GM19395 (cell line): ENCODE measurements around the gene PAK4.

Experiments used
- ATAC-seq: cut with Tn5 transposase; IDR thresholded peaks from one replicate; pipeline ENCODE4 v1.9.1; 2021; ENCODE audit warnings: mild to moderate bottlenecking, moderate library complexity; ENCODE audit not compliant: unreplicated experiment

Gene PAK4

DNA sequence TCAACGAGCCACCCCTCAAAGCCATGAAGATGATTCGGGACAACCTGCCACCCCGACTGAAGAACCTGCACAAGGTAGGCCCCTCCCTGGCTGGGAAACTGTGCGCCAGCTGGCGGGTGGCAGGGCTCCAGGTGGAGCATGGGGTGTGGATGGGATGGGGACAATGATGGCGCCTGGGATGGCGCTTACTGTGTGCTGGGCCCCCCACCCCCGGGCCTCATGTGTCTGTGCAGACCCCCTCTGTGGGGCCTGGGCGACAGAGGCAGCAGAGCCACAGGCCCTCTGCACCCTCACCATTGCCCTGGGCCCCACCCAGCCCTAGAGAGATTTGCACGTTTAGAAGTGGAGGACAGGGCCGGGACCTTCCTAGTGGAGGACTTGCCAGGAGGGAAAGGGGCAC lies 52.1 kb downstream of the PAK4 start:
- ATAC-seq = no peak

DNA sequence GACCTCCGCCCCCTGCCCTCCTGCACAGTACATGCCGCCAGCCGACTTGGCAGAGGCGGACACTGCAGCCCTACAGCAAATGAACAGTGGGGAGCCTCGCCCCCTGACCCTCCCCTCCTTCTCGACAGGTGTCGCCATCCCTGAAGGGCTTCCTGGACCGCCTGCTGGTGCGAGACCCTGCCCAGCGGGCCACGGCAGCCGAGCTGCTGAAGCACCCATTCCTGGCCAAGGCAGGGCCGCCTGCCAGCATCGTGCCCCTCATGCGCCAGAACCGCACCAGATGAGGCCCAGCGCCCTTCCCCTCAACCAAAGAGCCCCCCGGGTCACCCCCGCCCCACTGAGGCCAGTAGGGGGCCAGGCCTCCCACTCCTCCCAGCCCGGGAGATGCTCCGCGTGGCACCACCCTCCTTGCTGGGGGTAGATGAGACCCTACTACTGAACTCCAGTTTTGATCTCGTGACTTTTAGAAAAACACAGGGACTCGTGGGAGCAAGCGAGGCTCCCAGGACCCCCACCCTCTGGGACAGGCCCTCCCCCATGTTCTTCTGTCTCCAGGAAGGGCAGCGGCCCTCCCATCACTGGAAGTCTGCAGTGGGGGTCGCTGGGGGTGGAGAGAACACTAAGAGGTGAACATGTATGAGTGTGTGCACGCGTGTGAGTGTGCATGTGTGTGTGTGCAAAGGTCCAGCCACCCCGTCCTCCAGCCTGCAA lies 52.9 kb downstream of the PAK4 start:
- ATAC-seq = no peak

DNA sequence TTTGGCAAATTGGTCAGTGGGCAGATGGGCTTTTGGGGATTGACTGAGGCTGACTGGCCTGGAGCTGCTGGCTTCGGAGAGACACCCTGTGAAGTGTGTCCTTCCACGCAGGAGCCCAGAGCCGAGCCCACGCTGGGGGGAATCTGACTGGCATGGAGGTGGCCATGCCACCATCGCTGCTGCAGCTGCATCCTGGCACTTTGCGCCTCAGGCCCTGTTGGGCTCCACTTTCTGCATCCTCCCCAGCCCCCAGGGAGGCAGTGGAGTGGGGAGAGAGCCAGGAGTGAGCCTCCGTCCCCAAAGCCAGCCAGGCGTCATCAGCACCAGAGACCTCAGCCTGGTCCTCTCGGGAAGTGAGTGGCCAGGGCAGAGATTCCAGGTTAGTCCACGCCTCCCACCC lies 54.2 kb downstream of the PAK4 start:
- no peak for ATAC-seq

DNA sequence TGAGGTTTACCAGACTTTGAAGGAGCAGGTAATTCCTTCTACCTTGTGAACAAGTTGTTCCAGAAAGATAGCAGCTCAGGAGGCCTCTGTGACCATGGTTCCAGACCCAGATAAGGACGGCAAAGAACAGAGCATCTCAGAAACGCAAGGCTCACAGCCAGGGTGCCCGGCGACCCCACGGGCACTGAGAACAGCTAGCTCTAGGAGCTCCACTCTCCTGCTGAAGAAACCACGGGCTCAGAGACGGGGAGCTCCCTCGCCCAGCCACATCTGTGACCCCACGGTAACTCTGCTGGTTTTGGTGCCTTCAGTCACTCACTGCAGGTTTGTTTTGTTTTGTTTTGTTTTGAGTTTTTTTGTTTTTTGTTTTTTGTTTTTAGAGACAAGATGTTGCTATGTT lies 55.2 kb downstream of the PAK4 start:
- ATAC-seq = no peak

DNA sequence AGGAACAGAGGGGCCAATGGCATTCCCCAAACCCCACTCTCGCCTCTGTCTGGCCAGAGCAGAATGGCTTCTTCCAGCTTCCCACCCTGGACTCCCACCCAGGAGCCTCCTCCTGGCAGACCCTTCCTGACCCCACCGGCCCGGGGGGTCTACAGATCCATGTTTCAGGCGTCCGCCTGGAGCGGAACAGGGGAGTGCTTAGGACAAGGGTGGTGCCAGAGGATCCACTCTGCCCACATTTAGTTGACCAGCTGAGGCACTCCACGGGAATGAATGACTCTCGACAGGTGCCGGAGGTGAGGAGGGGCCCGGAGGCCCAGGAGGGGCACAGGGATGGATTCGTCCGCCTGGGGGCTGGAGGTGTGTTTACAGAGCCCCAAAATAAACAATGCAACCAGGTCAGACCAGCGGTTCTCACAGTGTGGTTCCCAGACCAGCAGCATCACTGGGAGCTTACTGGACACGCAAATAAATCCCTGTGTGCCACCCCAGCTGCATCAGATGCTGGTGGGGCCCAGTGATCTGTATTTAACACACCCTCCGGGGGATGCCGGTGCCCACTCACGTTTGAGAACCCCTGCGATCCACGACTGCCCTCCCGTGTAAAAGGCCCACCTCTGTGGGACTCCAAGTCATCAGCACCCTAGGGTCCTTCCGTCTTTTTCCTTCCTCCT lies 56.1 kb downstream of the PAK4 start:
- ATAC-seq = no peak

DNA sequence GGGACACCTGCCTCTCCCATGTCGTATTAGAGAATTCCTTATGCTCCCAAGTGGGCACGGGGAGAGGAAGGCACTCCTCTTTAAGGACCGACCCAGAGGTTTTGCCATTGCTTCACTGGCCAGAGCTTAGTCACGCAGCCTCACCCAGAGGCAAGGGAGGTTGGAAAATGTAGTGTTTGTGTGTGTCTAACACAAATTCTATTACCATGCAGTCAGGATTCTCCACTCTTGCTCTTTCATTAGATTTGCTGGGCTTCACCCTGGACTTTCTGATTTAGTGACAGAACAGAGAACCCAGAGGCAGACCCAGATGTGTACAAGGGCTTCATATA lies 56.6 kb downstream of the PAK4 start:
- no peak for ATAC-seq

DNA sequence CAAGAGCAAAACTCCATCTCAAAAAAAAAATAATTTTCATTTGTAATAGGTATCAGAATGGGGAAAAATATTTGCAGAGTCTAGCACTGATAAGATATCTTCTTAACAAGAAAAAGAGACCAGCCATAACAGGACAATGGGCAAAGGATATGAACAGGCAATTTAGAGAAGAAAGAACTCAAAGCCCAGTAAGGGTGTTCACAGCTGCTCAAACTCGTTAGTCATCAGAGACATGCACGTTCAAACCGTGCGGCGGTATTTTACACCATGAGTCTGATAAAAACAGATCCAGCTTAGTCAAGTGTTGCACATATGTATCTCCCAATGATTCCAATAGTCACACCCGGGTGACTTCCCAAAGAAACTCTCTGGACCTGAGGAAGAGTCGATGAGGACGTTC lies 57.5 kb downstream of the PAK4 start:
- ATAC-seq = no peak

DNA sequence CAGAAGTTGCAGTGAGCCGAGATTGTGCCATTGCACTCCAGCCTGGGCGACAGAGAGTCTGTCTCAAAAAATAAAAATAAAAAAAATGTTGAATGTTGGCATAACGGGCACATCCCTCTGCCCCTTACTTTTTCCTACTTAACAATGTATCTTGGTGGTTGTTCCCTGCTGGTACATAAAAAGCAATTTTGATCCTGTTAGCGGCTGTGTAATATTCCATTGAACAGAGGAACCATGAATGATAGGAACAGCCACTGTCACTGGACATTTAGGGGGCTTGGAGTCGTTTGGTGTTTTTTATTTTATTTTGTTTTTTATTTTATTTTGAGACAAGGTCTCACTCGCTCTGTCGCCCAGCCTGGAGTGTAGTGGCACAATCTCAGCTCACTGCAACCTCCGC lies 60.8 kb downstream of the PAK4 start:
- no peak for ATAC-seq

DNA sequence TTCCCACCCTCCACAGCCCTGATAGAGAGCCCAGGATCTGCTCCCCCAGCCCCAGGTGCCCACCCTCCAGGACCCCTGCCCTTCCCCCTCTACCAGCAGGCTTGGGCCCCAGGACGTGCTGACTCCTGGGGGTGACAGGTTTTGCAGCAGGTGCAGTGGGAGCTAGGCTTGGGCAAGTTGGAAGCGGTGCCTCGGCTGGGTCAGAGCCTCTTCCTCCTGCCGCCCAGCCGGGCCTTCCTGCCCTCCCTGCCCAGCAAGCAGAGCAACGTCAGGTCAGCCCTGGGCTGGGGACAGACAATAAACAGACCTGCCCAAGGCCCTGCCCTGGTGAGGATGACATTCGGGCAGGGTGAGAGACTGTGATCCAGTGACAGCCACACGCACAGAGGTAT lies 62.0 kb downstream of the PAK4 start:
- no peak for ATAC-seq

DNA sequence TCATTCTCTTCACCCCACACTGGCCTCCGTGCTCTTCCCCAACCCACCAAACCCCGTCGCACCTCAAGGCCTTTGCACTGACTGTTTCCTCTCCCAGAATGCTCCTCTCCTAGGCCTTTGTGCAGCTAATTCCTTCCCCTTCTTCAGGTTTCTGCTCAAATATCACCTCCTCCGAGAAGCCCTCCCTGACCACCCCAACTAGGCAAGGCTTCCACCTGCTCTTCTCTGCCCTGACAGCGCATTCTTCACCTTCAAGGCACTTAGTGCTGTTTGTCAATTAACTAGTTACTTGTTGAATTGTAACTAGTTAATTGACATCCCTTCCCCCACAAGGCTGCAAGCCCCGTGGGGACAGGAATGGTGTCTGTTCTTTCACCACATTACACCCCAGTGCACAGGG lies 63.4 kb downstream of the PAK4 start:
- ATAC-seq = no peak

DNA sequence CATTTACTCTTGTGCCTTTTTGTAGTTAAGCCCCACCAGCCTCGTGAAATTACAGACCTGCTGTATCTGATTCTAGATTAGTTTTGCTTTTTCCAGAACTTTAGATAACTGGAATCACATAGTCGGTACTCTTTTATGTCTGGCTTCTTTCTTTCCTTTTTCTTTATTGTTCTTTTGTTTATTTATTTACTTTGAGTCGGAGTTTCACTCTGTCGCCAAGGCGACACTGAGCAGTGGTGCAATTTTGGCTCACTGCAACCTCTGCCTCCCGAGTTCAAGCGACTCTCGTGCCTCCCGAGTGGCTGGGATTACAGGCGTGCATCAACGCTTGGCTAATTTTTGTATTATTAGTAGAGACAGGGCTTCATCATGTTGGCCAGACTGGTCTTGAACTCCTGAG lies 65.2 kb downstream of the PAK4 start:
- no peak for ATAC-seq

DNA sequence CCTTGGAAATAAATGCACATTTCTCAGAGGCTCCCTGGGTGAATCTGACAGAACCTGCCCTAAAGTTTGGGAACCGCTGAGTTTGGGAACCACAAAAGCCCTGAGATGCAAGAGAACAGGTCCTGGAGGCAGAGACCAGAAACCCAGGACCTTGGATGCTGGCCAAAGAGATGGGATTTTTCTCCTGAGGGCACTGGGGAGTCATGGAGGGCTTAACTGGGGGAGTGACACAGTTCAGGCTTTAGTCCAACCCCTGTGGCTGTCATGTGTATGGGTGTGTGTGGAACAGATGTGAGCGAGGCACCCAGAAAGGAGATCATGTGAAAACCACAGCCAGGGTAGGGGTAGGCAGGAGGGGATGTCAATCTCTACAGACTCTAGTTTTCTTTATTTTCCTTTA lies 67.3 kb downstream of the PAK4 start:
- ATAC-seq = no peak

DNA sequence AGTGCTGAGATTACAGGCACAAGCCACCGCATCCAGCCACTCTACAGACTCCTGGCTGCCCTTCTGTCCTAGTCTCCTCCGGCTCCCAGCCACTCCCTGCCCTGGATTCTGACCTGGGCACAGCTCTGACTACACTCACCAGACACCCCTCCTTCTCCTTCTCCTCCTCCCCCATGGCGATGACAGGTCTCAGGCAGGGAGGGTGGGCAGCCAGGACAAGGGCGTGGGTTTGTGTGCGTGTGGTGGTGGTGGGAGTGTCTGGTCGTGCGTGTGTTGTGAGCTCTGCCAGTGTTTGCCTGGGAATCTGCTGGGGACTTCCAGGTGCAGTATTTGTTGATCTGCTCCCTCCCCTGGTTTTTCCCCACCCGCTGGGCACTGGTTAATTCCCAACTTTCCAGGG lies 68.2 kb downstream of the PAK4 start:
- ATAC-seq = no peak

DNA sequence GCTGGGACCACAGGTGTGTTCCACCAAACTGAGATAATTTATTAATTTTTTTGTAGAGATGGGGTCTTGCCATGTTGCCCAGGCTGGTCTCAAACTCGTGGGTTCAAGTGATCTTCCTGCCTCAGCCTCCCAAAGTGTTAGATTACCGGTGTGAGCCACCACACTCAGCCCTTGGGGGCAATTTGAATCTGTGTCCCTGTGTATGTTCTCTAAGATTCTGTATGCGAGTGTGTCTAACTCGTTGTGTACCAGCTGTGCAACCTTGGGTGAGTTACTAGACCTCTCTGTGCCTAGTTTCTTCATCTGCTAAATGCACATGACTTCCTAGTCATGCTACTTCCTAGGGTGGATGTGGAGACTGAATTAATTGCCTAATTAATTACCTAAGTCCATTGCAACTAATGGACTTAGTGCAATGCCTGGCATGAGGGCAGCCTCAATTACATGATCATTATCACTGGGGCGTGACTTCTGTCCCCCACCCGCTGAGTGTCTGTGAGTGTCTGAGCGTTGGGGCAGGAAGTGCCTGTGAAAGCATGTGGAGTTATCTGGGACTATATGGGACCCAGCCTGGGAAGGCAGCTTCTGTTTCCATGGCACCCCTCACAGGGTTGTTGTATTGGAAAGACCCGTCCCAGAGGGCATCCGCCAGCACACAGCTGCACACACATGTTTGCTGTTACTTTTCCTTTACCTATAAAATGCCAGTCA lies 69.4 kb downstream of the PAK4 start:
- no peak for ATAC-seq

DNA sequence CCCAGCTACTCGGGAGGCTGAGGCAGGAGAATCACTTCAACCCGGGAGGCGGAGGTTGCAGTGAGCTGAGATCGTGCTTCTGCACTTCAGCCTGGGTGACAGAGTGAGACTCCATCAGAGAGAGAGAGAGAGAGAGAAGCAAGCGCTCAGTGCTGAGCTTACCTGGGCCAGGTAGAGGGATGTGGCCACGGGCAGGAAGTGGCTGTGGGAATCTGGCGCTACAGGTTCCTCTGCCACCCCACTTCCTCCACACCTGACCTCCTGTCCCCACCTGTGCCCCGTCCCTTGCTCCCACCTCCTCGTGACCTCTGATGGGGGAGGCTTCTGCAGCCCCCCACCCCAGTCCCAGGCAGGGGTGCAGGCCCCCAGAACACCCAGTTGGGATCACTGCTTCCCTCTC lies 70.2 kb downstream of the PAK4 start:
- ATAC-seq = no peak

DNA sequence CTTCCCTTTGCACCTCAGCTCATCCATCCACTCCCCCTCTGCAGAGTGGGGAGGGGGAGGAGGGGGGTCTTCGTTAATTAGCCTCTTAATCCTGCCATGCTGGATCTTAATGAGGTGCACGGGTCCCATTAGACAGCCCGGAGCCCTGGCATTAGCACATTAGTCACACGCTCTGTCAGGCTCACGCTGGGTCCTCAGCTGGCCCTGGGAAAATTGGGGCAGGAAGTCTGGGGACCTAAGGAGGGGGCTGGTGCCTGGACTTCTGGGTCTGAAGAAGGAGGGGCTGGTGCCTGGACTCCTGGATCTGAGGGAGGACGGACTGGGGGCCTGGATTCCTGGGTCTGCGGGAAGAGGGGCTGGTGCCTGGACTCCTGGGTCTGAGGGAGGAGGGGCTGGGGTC lies 70.7 kb downstream of the PAK4 start:
- ATAC-seq = no peak

DNA sequence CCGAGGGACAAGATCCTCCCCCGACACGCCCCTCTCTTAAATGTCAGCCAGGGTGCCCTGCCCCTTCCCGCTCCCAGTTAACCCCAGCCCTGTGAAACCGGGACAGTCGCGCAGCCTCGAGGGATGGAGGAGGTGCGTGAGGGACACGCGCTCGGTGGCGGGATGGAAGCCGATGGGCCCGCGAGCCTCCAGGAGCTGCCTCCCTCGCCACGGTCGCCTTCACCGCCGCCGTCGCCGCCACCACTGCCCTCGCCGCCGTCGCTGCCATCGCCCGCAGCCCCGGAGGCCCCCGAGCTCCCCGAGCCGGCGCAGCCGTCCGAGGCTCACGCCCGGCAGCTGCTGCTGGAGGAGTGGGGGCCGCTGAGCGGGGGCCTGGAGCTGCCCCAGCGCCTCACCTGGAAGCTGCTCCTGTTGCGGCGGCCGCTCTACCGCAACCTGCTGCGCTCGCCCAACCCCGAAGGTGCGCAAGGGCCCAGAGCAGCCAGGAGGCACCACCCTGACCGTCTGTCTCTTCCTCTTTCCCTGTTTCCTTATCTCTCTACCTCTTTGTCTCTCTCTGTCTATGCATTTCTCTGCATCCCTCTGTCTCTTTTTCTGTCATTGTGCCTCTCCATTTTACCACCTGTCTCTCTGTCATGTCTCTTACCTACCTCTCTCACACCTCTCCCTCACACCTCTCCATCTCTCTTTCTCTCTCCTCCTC lies 71.4 kb downstream of the PAK4 start, which contains the start of gene NCCRP1:
NCCRP1 (plus strand) TSS at position 105 of the 703 bp plus-strand sequence; CDS start at position 124, 19 bp downstream.
- no peak for ATAC-seq

DNA sequence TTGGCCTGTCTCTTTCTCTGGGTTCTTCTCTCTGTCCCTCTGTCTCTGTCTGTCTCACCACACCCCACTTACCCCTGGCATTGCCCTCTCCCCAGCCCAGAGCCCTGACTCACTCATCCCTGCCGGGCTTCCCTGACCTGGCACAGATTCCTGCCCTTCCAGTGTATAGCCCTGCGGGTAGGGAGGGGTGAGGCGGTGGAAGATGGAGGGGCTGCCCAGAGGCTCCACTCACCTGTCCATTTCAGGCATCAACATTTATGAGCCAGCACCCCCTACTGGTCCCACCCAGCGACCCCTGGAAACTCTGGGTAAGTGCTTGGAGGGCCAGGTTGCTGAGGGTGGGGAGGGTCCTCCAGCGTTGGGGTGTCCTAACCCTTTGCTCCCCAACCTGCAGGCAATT lies 72.2 kb downstream of the PAK4 start:
- ATAC-seq = no peak

DNA sequence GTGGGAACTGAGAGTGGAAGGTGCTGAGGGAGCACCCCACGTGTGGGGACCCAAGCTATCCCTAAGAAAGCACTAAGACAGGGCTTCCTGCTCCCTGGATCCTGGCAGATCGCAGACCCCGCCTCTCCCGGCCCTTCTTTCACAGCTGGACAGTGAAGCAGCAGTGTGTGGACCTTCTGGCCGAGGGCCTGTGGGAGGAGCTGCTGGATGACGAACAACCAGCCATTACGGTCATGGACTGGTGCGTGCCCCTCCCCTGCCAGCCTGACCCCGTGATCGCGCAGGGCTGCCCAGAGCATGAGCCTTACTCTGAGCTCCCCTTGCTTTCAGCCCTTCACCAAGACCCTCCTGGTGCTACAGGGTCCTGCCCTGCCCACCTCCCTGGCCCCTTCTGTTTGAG lies 73.4 kb downstream of the PAK4 start:
- ATAC-seq = no peak

DNA sequence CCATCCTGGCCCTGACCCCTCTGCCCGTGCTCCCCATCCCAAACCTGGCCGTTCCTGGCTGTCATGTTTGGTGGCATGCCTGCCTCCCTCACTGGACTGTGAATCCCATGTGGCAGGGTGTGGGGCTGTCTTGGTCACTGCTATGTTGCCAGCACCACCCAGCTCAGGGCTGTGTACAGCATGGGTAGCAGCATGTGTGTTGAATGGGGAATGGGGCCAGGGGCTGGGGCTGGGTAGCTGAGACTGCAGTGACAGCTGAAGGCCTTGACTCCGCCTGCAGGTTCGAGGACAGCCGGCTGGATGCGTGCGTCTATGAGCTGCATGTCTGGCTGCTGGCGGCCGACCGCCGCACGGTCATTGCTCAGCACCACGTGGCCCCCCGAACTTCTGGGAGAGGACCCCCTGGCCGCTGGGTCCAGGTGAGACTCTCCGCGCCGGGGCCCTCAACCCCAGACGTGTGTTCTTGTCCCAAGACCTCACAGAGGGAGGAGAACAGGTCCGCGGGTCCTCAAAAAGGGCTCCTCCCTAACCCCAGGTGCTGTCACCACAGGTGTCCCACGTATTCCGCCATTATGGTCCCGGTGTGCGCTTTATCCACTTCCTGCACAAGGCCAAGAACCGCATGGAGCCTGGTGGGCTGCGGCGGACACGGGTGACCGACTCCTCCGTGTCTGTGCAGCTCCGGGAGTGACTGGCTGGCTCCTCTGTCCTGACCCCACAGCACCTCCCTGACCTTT lies 74.6 kb downstream of the PAK4 start:
- ATAC-seq = no peak

DNA sequence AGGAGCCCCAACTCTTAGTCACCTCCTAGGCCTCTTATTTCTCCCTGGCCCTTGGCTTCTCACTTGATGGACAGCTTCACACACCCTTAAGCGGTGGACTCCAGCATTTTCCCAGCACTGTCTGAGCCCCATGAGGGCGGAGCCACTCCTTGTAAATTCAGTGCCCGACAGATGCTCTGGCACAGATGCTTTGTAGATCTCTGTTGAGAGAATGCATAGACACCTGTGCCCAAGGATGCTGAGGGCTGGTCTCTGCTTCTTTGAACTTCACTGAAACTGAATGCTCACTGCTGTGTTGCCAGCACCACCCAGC lies 75.2 kb downstream of the PAK4 start:
- ATAC-seq = no peak
